ENCODE measurements around the gene DHRS7C.
"Not testable (repeated sequence)": the region's sequence is repeated elsewhere in the genome, so short reads cannot be mapped to it uniquely, and the experiment has no call there.

The DHRS7C gene

GRCh38 chr17:9784544-9784943 lies 6.8 kb downstream of the DHRS7C start:
- Histone ChIP-seq H3K36me3 (replicated peaks in 1 of 2; ENCODE audit: control insufficient read depth in 2 of 2, insufficient read depth in 2 of 2, low read length in 2 of 2) (no peaks in the 10 kb centered on the region), H3K27me3 (ENCODE audit: control insufficient read depth in 3 of 3, insufficient read depth in 3 of 3, low read depth in 1 of 3, low read length in 3 of 3) (no peaks in the 10 kb centered on the region), H3K23ac (ENCODE audit: low read depth, low read length, poor library complexity) (no peak overlapping the region), H3K27ac (replicated peaks; ENCODE audit: low read length) (no peak overlapping the region), H4K91ac (ENCODE audit: low read depth, low read length, poor library complexity) (no peak overlapping the region), H2BK15ac (ENCODE audit: low read length) (no peak overlapping the region), H2BK120ac (ENCODE audit: low read depth, low read length) (no peak overlapping the region), H3K14ac (ENCODE audit: low read length) (no peak overlapping the region), H3K4ac (ENCODE audit: low read length) (no peak overlapping the region), H4K8ac (ENCODE audit: low read depth, low read length) (no peak overlapping the region), H2AK5ac (ENCODE audit: low read depth, low read length) (no peak overlapping the region), H3K9me3 (replicated peaks in 1 of 2; ENCODE audit: control insufficient read depth in 2 of 2, insufficient read depth in 1 of 2, low read depth in 1 of 2, low read length in 2 of 2) (no peaks in the 10 kb centered on the region), H3K18ac (ENCODE audit: low read length) (no peak overlapping the region), H3K4me1 (ENCODE audit: control insufficient read depth in 2 of 2, insufficient read depth in 1 of 2, low read depth in 1 of 2, low read length in 2 of 2) (peaks cover 0 to 2% of the 10 kb centered on the region in 2 donors), H2BK5ac (ENCODE audit: low read length) (no peak overlapping the region), H2BK12ac (ENCODE audit: low read length) (no peak overlapping the region), H3K4me2 (ENCODE audit: insufficient read depth, low read length, poor library complexity, severe bottlenecking) (no peak overlapping the region), H3K79me1 (ENCODE audit: low read depth, low read length) (no peaks in the 10 kb centered on the region), H3K4me3 (ENCODE audit: low read length in 2 of 2) (no peak overlapping the region), H3K9ac (ENCODE audit: low read depth, low read length, poor library complexity) (no peak overlapping the region), H2AFZ (ENCODE audit: low read length) (no peak overlapping the region)
- no peak for DNase-seq (ENCODE audit: low spot score)
- no CpG with 5 or more reads among the region's 2 CpGs for whole genome bisulfite sequencing, 2 donors (ENCODE audit: extremely low coverage in 2 of 2, insufficient read length in 2 of 2, insufficient replicate concordance in 1 of 2)

- H3K14ac ChIP-seq (ENCODE audit: low read length); H2AFZ ChIP-seq (ENCODE audit: low read length): not testable (repeated sequence)
Measured at GRCh38 chr17:9783465-9783864, 7.9 kb downstream of the DHRS7C start.

GRCh38 chr17:9783050-9783449 lies 8.3 kb downstream of the DHRS7C start:
- H3K18ac ChIP-seq (ENCODE audit: low read length) = no peak overlapping the region
- no peaks in the 10 kb centered on the region for H3K4me1 ChIP-seq (ENCODE audit: control insufficient read depth in 2 of 2, insufficient read depth in 1 of 2, low read depth in 1 of 2, low read length in 2 of 2)
- H3K23ac ChIP-seq (ENCODE audit: low read depth, low read length, poor library complexity) = no peak overlapping the region
- H3K4me3 ChIP-seq (ENCODE audit: low read length in 2 of 2) = no peak overlapping the region
- no peak overlapping the region for H3K9ac ChIP-seq (ENCODE audit: low read depth, low read length, poor library complexity)
- WGBS, 2 donors (ENCODE audit: extremely low coverage in 2 of 2, insufficient read length in 2 of 2, insufficient replicate concordance in 1 of 2) = no CpG with 5 or more reads among the region's 4 CpGs
- no peak overlapping the region for H4K91ac ChIP-seq (ENCODE audit: low read depth, low read length, poor library complexity)
- no peak overlapping the region for H2AFZ ChIP-seq (ENCODE audit: low read length)
- no peak overlapping the region for H3K27ac ChIP-seq (replicated peaks; ENCODE audit: low read length)
- no peak overlapping the region for H3K14ac ChIP-seq (ENCODE audit: low read length)
- H3K4ac ChIP-seq (ENCODE audit: low read length) = no peak overlapping the region
- DNase-seq (ENCODE audit: low spot score) = no peak
- H2BK15ac ChIP-seq (ENCODE audit: low read length) = no peak overlapping the region
- no peak overlapping the region for H2BK120ac ChIP-seq (ENCODE audit: low read depth, low read length)
- no peaks in the 10 kb centered on the region for H3K36me3 ChIP-seq (replicated peaks in 1 of 2; ENCODE audit: control insufficient read depth in 2 of 2, insufficient read depth in 2 of 2, low read length in 2 of 2)
- no peaks in the 10 kb centered on the region for H3K9me3 ChIP-seq (replicated peaks in 1 of 2; ENCODE audit: control insufficient read depth in 2 of 2, insufficient read depth in 1 of 2, low read depth in 1 of 2, low read length in 2 of 2)
- no peak overlapping the region for H4K8ac ChIP-seq (ENCODE audit: low read depth, low read length)
- no peaks in the 10 kb centered on the region for H3K27me3 ChIP-seq (ENCODE audit: control insufficient read depth in 3 of 3, insufficient read depth in 3 of 3, low read depth in 1 of 3, low read length in 3 of 3)
- H2BK12ac ChIP-seq (ENCODE audit: low read length) = no peak overlapping the region
- no peak overlapping the region for H2AK5ac ChIP-seq (ENCODE audit: low read depth, low read length)
- H2BK5ac ChIP-seq (ENCODE audit: low read length) = no peak overlapping the region
- no peaks in the 10 kb centered on the region for H3K79me1 ChIP-seq (ENCODE audit: low read depth, low read length)
- H3K4me2 ChIP-seq (ENCODE audit: insufficient read depth, low read length, poor library complexity, severe bottlenecking) = no peak overlapping the region

More at GRCh38 chr17:9783465-9783864, 7.9 kb downstream of the DHRS7C start:
- H2BK5ac ChIP-seq (ENCODE audit: low read length); H3K9ac ChIP-seq (ENCODE audit: low read depth, low read length, poor library complexity); H4K8ac ChIP-seq (ENCODE audit: low read depth, low read length); H2BK12ac ChIP-seq (ENCODE audit: low read length); H3K27me3 ChIP-seq (ENCODE audit: control insufficient read depth in 3 of 3, insufficient read depth in 3 of 3, low read depth in 1 of 3, low read length in 3 of 3); H3K4me3 ChIP-seq (ENCODE audit: low read length in 2 of 2); H3K79me1 ChIP-seq (ENCODE audit: low read depth, low read length); H3K36me3 ChIP-seq (replicated peaks in 1 of 2; ENCODE audit: control insufficient read depth in 2 of 2, insufficient read depth in 2 of 2, low read length in 2 of 2); H3K4me2 ChIP-seq (ENCODE audit: insufficient read depth, low read length, poor library complexity, severe bottlenecking); H2AK5ac ChIP-seq (ENCODE audit: low read depth, low read length); H4K91ac ChIP-seq (ENCODE audit: low read depth, low read length, poor library complexity); H3K23ac ChIP-seq (ENCODE audit: low read depth, low read length, poor library complexity); H3K4me1 ChIP-seq (ENCODE audit: control insufficient read depth in 2 of 2, insufficient read depth in 1 of 2, low read depth in 1 of 2, low read length in 2 of 2); H3K18ac ChIP-seq (ENCODE audit: low read length); H3K9me3 ChIP-seq (replicated peaks in 1 of 2; ENCODE audit: control insufficient read depth in 2 of 2, insufficient read depth in 1 of 2, low read depth in 1 of 2, low read length in 2 of 2); H2BK120ac ChIP-seq (ENCODE audit: low read depth, low read length); DNase-seq (ENCODE audit: low spot score); H3K27ac ChIP-seq (replicated peaks; ENCODE audit: low read length); H2BK15ac ChIP-seq (ENCODE audit: low read length); H3K4ac ChIP-seq (ENCODE audit: low read length): not testable (repeated sequence)
- 100% methylated on average over 1 of the region's 5 CpGs; no CpG with 5 or more reads in 1 of the 2 donors for WGBS, 2 donors (ENCODE audit: extremely low coverage in 2 of 2, insufficient read length in 2 of 2, insufficient replicate concordance in 1 of 2)

GRCh38 chr17:9780552-9780951 lies 10.8 kb downstream of the DHRS7C start:
- no peak overlapping the region for H2BK12ac ChIP-seq (ENCODE audit: low read length)
- no peak overlapping the region for H2BK120ac ChIP-seq (ENCODE audit: low read depth, low read length)
- no peak overlapping the region for H3K14ac ChIP-seq (ENCODE audit: low read length)
- no CpG with 5 or more reads among the region's 3 CpGs for WGBS, 2 donors (ENCODE audit: extremely low coverage in 2 of 2, insufficient read length in 2 of 2, insufficient replicate concordance in 1 of 2)
- no peak overlapping the region for H4K91ac ChIP-seq (ENCODE audit: low read depth, low read length, poor library complexity)
- no peak overlapping the region for H4K8ac ChIP-seq (ENCODE audit: low read depth, low read length)
- no peak overlapping the region for H3K4me3 ChIP-seq (ENCODE audit: low read length in 2 of 2)
- H3K18ac ChIP-seq (ENCODE audit: low read length) = no peak overlapping the region
- no peak overlapping the region for H2BK15ac ChIP-seq (ENCODE audit: low read length)
- no peak overlapping the region for H2AFZ ChIP-seq (ENCODE audit: low read length)
- no peak overlapping the region for H3K4me2 ChIP-seq (ENCODE audit: insufficient read depth, low read length, poor library complexity, severe bottlenecking)
- no peaks in the 10 kb centered on the region for H3K27me3 ChIP-seq (ENCODE audit: control insufficient read depth in 3 of 3, insufficient read depth in 3 of 3, low read depth in 1 of 3, low read length in 3 of 3)
- H3K4me1 ChIP-seq (ENCODE audit: control insufficient read depth in 2 of 2, insufficient read depth in 1 of 2, low read depth in 1 of 2, low read length in 2 of 2) = no peaks in the 10 kb centered on the region
- H3K23ac ChIP-seq (ENCODE audit: low read depth, low read length, poor library complexity) = no peak overlapping the region
- H3K9me3 ChIP-seq (replicated peaks in 1 of 2; ENCODE audit: control insufficient read depth in 2 of 2, insufficient read depth in 1 of 2, low read depth in 1 of 2, low read length in 2 of 2) = no peaks in the 10 kb centered on the region
- no peak overlapping the region for H3K4ac ChIP-seq (ENCODE audit: low read length)
- H3K9ac ChIP-seq (ENCODE audit: low read depth, low read length, poor library complexity) = no peak overlapping the region
- no peak for DNase-seq (ENCODE audit: low spot score)
- no peaks in the 10 kb centered on the region for H3K36me3 ChIP-seq (replicated peaks in 1 of 2; ENCODE audit: control insufficient read depth in 2 of 2, insufficient read depth in 2 of 2, low read length in 2 of 2)
- no peaks in the 10 kb centered on the region for H3K79me1 ChIP-seq (ENCODE audit: low read depth, low read length)
- H2BK5ac ChIP-seq (ENCODE audit: low read length) = no peak overlapping the region
- H2AK5ac ChIP-seq (ENCODE audit: low read depth, low read length) = no peak overlapping the region
- H3K27ac ChIP-seq (replicated peaks; ENCODE audit: low read length) = no peak overlapping the region

Data from neuronal stem cell (in vitro differentiated cells).